GM12878 (cell line): ENCODE results near the gene HBP1. TPM values are rescaled to one million over a fixed set of nuclear protein-coding genes. Genes with fewer than 3 reads are reported as not detected.

ENCODE experiments used
- ATAC-seq: fragments of 200-7000 bp; cut with Tn5 transposase; 3 replicates; pipeline ENCODE4 v1.9.1; 2020; ENCODE audit warnings: mild to moderate bottlenecking, moderate library complexity
- BruUV-seq: library from RNA; stranded (reverse); fragments of 400-500 nt; replicated peaks from 2 replicates; lab custom pipeline; 2021; lab: Mats Ljungman, UMichigan
- CTCF ChIA-PET: fragments of 300-600 bp; sonication (Branson Sonifier 250); formaldehyde crosslinking; extraction: SDS; loops from one replicate; lab custom pipeline; 2021; ENCODE audit warnings: inconsistent platforms; lab: Yijun Ruan, JAX
- POLR2A ChIA-PET: fragments of 350-600 bp; formaldehyde crosslinking; extraction: SDS; loops from one replicate; lab custom pipeline; 2021; ENCODE audit warnings: inconsistent platforms; lab: Charles Lee
- RAD21 ChIA-PET: fragments of 300-600 bp; sonication (Branson Sonifier 250); formaldehyde crosslinking; loops from one replicate; lab custom pipeline; 2023; ENCODE audit warnings: antibody characterized with exemption; ENCODE audit not compliant: unreplicated experiment; lab: Charles Lee
- SMC1A ChIA-PET: fragments of 300-600 bp; sonication (Branson Sonifier 250); formaldehyde crosslinking; loops from one replicate; lab custom pipeline; 2023; ENCODE audit not compliant: unreplicated experiment, uncharacterized antibody; lab: Charles Lee
- DNase-seq: peaks from one replicate; pipeline ENCODE4 v3.0.0-alpha.2; 2011; ENCODE audit warnings: low read depth, low spot score
- FAIRE-seq: peaks from 3 replicates; lab custom pipeline; 2011; peaks lifted over from hg19 to GRCh38; lab: Jason Lieb, UNC
- H2AFZ ChIP-seq: 2 replicates; pipeline ENCODE4 v1.6.0; 2011; ENCODE audit warnings: low read depth, low read length, control low read depth; ENCODE audit not compliant: control insufficient read depth
- H3K27ac ChIP-seq: 2 replicates; pipeline ENCODE4 v1.5.1; 2011; ENCODE audit warnings: control low read depth; ENCODE audit not compliant: control insufficient read depth, insufficient read depth
- H3K27me3 ChIP-seq, 2 experiments: replicated peaks in 1 of 2; 2 replicates each; pipeline versions ENCODE4 v1.6.0 to v1.6.1; 2011; ENCODE audit warnings: low read length in 1 of 2; ENCODE audit not compliant: control insufficient read depth in 2 of 2, insufficient read depth in 2 of 2
- H3K36me3 ChIP-seq, 2 experiments: 2 replicates each; pipeline ENCODE4 v1.5.1; 2011; ENCODE audit warnings: low read length in 1 of 2; ENCODE audit not compliant: control insufficient read depth in 2 of 2, insufficient read depth in 2 of 2
- H3K4me1 ChIP-seq: 2 replicates; pipeline ENCODE4 v1.6.1; 2011; ENCODE audit warnings: mild to moderate bottlenecking, low read length, moderate library complexity, mixed read lengths; ENCODE audit not compliant: control insufficient read depth, insufficient read depth
- H3K4me2 ChIP-seq: 2 replicates; pipeline ENCODE4 v1.6.0; 2011; ENCODE audit warnings: control low read depth; ENCODE audit not compliant: control insufficient read depth, insufficient read depth
- H3K4me3 ChIP-seq: fragments of 200-600 bp; sonication (generic); 2 replicates; pipeline ENCODE4 v1.5.1; 2016
- H3K79me2 ChIP-seq: 2 replicates; pipeline ENCODE4 v1.6.0; 2011; ENCODE audit warnings: low read length; ENCODE audit not compliant: control insufficient read depth, insufficient read depth
- H3K9ac ChIP-seq: 2 replicates; pipeline ENCODE4 v1.8.0; 2011; ENCODE audit warnings: low read length, control low read depth, mixed read lengths; ENCODE audit not compliant: control insufficient read depth, insufficient read depth
- H3K9me3 ChIP-seq: replicated peaks from 3 replicates; pipeline ENCODE4 v1.5.1; 2011; ENCODE audit warnings: mild to moderate bottlenecking, low read length; ENCODE audit not compliant: control insufficient read depth, insufficient read depth
- H4K20me1 ChIP-seq: 2 replicates; pipeline ENCODE4 v1.6.0; 2011; ENCODE audit not compliant: control insufficient read depth, insufficient read depth
- CBX5 ChIP-seq: sonication (generic); IDR thresholded peaks from 2 replicates; pipeline ENCODE4 v1.6.1; 2016; ENCODE audit warnings: low read depth, moderate library complexity, mild to moderate bottlenecking, inconsistent platforms
- EGR1 ChIP-seq, 2 experiments: IDR thresholded peaks; 1 replicate in 1 of 2; 2 replicates in 1 of 2; pipeline ENCODE4 v1.6.1; 2011 to 2012; ENCODE audit warnings: low read depth in 2 of 2, low read length in 2 of 2, borderline replicate concordance in 1 of 2, mild to moderate bottlenecking in 1 of 2, moderate library complexity in 1 of 2
- GABPA ChIP-seq: IDR thresholded peaks from 2 replicates; pipeline ENCODE4 v1.6.1; 2014; ENCODE audit warnings: antibody characterized with exemption, low read depth, mild to moderate bottlenecking, inconsistent platforms
- HCFC1 ChIP-seq: fragments of 150-350 bp; IDR thresholded peaks from 2 replicates; pipeline ENCODE4 v1.6.1; 2014; ENCODE audit warnings: low read length
- IKZF2 ChIP-seq, 2 experiments: fragments of 450-650 bp; IDR thresholded peaks; 2 replicates each; pipeline ENCODE4 v1.6.1; 2017; ENCODE audit warnings: mild to moderate bottlenecking in 2 of 2, moderate library complexity in 2 of 2
- MYC ChIP-seq: IDR thresholded peaks from 2 replicates; pipeline ENCODE4 v1.6.1; 2011; ENCODE audit warnings: mild to moderate bottlenecking, low read length, moderate library complexity, inconsistent platforms; ENCODE audit not compliant: insufficient read depth, insufficient replicate concordance, insufficient read length, severe bottlenecking
- ZBTB11 ChIP-seq: fragments of 450-650 bp; formaldehyde crosslinking; IDR thresholded peaks from 2 replicates; pipeline ENCODE4 v1.5.0; 2022; ENCODE audit warnings: mild to moderate bottlenecking, missing genetic modification characterization
- ZBTB40 ChIP-seq: fragments of 450-650 bp; IDR thresholded peaks from 2 replicates; pipeline ENCODE4 v1.6.1; 2016; ENCODE audit warnings: mild to moderate bottlenecking, moderate library complexity, borderline replicate concordance
- WGBS: methylation state at CpG from one replicate; pipeline ENCODE4 v1.1.6; 2016; ENCODE audit warnings: low lambda C conversion rate; ENCODE audit not compliant: insufficient replicate concordance, insufficient coverage; ENCODE audit errors: missing lambda C conversion rate; 5-methylcytosine and 5-hydroxymethylcytosine counted together
- in situ Hi-C: fragments of 300-500 bp; cut with MboI; formaldehyde crosslinking; loops from 9 replicates; pipeline ENCODE4 v1.14.3; 2018; ENCODE audit warnings: mixed read lengths
- intact Hi-C: fragments of 100-400 bp; cut with micrococcal nuclease; formaldehyde crosslinking; loops from one replicate; pipeline ENCODE4 v1.14.2; 2022; ENCODE audit not compliant: unreplicated experiment
- polyA plus RNA-seq, 11 experiments: library from polyadenylated mRNA; depleted of rRNA in 4 of 11; unstranded in 6 of 11; stranded (reverse) in 5 of 11; fragments of >200 nt; fragmentation: Nextera tagmentation in 4 of 11; fragmentation: Illumina TruSeq in 1 of 11; extraction: Ambion mirVana in 4 of 11; extraction: Trizol in 1 of 11; gene quantifications; 1 replicate in 1 of 11; 2 replicates in 10 of 11; pipeline versions ENCODE4 v1.2.1 to v1.2.3, GENCODE V29; 2011 to 2016; ENCODE audit warnings: inconsistent platforms in 2 of 11, missing spikeins in 2 of 11, low read depth in 1 of 11
- total RNA-seq, 4 experiments: library from RNA; depleted of rRNA in 3 of 4; stranded (reverse); fragments of >200 nt in 3 of 4; fragmentation: Illumina TruSeq in 1 of 4; extraction: Trizol in 1 of 4; gene quantifications; 2 replicates each; pipeline versions ENCODE4 v1.2.1 to v1.2.3, GENCODE V29; 2013 to 2021

The HBP1 gene
- total and polyA plus RNA-seq, 10 of the 15 experiments (the other 5 are each of a cell fraction or from before 2014, with no cell fraction given) = 5.8 to 30.9 (median 9.4) TPM

- Histone ChIP-seq H4K20me1 (no peaks in the 10 kb centered on the region), H2AFZ (no peak overlapping the region), H3K4me1 (no peaks in the 10 kb centered on the region), H3K4me3 (no peak overlapping the region), H3K4me2 (no peak overlapping the region), H3K36me3 (no peaks in the 10 kb centered on the region), H3K27me3 (no peaks in the 10 kb centered on the region; a peak in 1 of 4 replicates), H3K79me2 (no peaks in the 10 kb centered on the region), H3K27ac (no peak overlapping the region), H3K9ac (no peak overlapping the region), H3K9me3 (no peaks in the 10 kb centered on the region)
- intact Hi-C loops (no loop called here), in situ Hi-C loops (no loop called here)
- FAIRE-seq (no peak), ATAC-seq (no peak), DNase-seq (no peak)
- POLR2A ChIA-PET = interaction anchor here (0.9 kb wide), 1 partner anchor 10 kb away, joined by 3 read pairs; no protein-coding TSS in a partner anchor
- WGBS = 50% methylated on average over 2 of the region's 2 CpGs
- BruUV-seq = no TSS peak
- CTCF ChIA-PET = interaction anchor here (0.6 kb wide), 1 partner anchor 10 kb away, joined by 3 read pairs; no protein-coding TSS in a partner anchor
- RAD21 ChIA-PET = no interaction called here
- no peak for TF ChIP-seq MYC
- TF ChIP-seq IKZF2 (IDR thresholded peaks at IDR 0.05) = no peak
- TF ChIP-seq GABPA = no peak
- no peak for TF ChIP-seq CBX5
- TF ChIP-seq HCFC1 = no peak
- TF ChIP-seq EGR1 (IDR thresholded peaks at IDR 0.05; ENCODE audit: borderline replicate concordance in 1 of 2, low read depth in 2 of 2, low read length in 2 of 2) = no peak
- no peak for TF ChIP-seq ZBTB40
- no peak for TF ChIP-seq ZBTB11
- SMC1A ChIA-PET = no interaction called here
Measured at GRCh38 chr7:107160389-107160788, 8.4 kb upstream of the HBP1 start.
